K562 (cell line): ENCODE measurements around the gene LGALS12. TPM values are rescaled to one million over a fixed set of nuclear protein-coding genes. Genes with fewer than 3 reads are reported as not detected.

Source experiments
- ATAC-seq: fragments of 200-7000 bp; cut with Tn5 transposase; 3 replicates; pipeline ENCODE4 v1.9.1; 2020; ENCODE audit warnings: moderate library complexity
- BruUV-seq: library from RNA; stranded (reverse); fragments of 400-500 nt; replicated peaks from 2 replicates; lab custom pipeline; 2021; lab: Mats Ljungman, UMichigan
- CTCF ChIA-PET: fragments of 300-600 bp; formaldehyde crosslinking; extraction: SDS; loops from one replicate; lab custom pipeline; 2021; ENCODE audit warnings: low intra/inter-chr PET ratio; lab: Yijun Ruan, JAX
- POLR2A ChIA-PET: fragments of 300-600, 350-650 bp; sonication (Branson Sonifier 250); formaldehyde crosslinking; extraction: SDS; loops from one replicate; lab custom pipeline; 2021; ENCODE audit warnings: antibody characterized with exemption, inconsistent platforms; lab: Yijun Ruan, JAX
- DNase-seq, 4 experiments: peaks; one replicate each; pipeline versions ENCODE4 v3.0.0 to v3.0.0-alpha.2; 2011 to 2018; ENCODE audit warnings: low spot score in 3 of 4, mixed read lengths in 3 of 4; ENCODE audit errors: extremely low read depth in 1 of 4
- FAIRE-seq: peaks from 2 replicates; lab custom pipeline; 2011; peaks lifted over from hg19 to GRCh38; lab: Jason Lieb, UNC
- H2AFZ ChIP-seq: 2 replicates; pipeline ENCODE4 v1.6.0; 2011; ENCODE audit warnings: low read depth, low read length, control low read depth, inconsistent platforms
- H3K27ac ChIP-seq: fragments of 200-600 bp; 3 replicates; pipeline ENCODE4 v1.8.0; 2011; ENCODE audit warnings: low read depth, mild to moderate bottlenecking, control low read depth, inconsistent platforms, low read length, moderate library complexity, mixed read lengths; ENCODE audit errors: extremely low read depth
- H3K27me3 ChIP-seq, 2 experiments: fragments of 300-600 bp in 1 of 2; 2 replicates in 1 of 2; 3 replicates in 1 of 2; pipeline versions ENCODE4 v1.6.0 to v1.8.0; 2011; ENCODE audit warnings: inconsistent platforms in 2 of 2, low read length in 2 of 2, mild to moderate bottlenecking in 1 of 2, mixed read lengths in 1 of 2, moderate library complexity in 1 of 2; ENCODE audit not compliant: control insufficient read depth in 2 of 2, insufficient read depth in 2 of 2
- H3K36me3 ChIP-seq: fragments of 300-600 bp; 3 replicates; pipeline ENCODE4 v1.8.0; 2011; ENCODE audit warnings: mild to moderate bottlenecking, low read length, inconsistent platforms; ENCODE audit not compliant: control insufficient read depth, insufficient read depth
- H3K4me1 ChIP-seq, 2 experiments: fragments of 200-600 bp in 1 of 2; replicated peaks in 1 of 2; 2 replicates in 1 of 2; 3 replicates in 1 of 2; pipeline versions ENCODE4 v1.5.1 to v1.8.0; 2011; ENCODE audit warnings: inconsistent platforms in 2 of 2, low read length in 2 of 2, mild to moderate bottlenecking in 1 of 2, mixed read lengths in 1 of 2, moderate library complexity in 1 of 2; ENCODE audit not compliant: control insufficient read depth in 2 of 2, insufficient read depth in 2 of 2
- H3K4me2 ChIP-seq: 2 replicates; pipeline ENCODE4 v1.6.1; 2011; ENCODE audit warnings: low read length, control low read depth, inconsistent platforms, mixed read lengths; ENCODE audit not compliant: insufficient read depth
- H3K4me3 ChIP-seq: fragments of 200-600 bp; sonication (generic), shearing (Covaris generic); 2 replicates; pipeline ENCODE4 v1.5.1; 2016; ENCODE audit warnings: control low read depth, inconsistent platforms
- H3K79me2 ChIP-seq: fragments of 200-600 bp; 3 replicates; pipeline ENCODE4 v1.8.0; 2011; ENCODE audit warnings: low read length, inconsistent platforms; ENCODE audit not compliant: control insufficient read depth, insufficient read depth
- H3K9ac ChIP-seq, 2 experiments: 2 replicates each; pipeline versions ENCODE4 v1.6.0 to v1.6.1; 2011; ENCODE audit warnings: low read depth in 2 of 2, low read length in 2 of 2, control low read depth in 1 of 2, inconsistent platforms in 1 of 2, mild to moderate bottlenecking in 1 of 2, mixed read lengths in 1 of 2; ENCODE audit not compliant: insufficient read depth in 1 of 2
- H3K9me1 ChIP-seq: one replicate; pipeline ENCODE4 v1.6.0; 2011; ENCODE audit warnings: inconsistent platforms, mild to moderate bottlenecking, low read length, moderate library complexity; ENCODE audit not compliant: control insufficient read depth, insufficient read depth
- H3K9me3 ChIP-seq: replicated peaks from 2 replicates; pipeline ENCODE4 v1.5.1; 2011; ENCODE audit warnings: low read depth, low read length, inconsistent platforms; ENCODE audit not compliant: control insufficient read depth, insufficient read depth
- H4K20me1 ChIP-seq: replicated peaks from 2 replicates; pipeline ENCODE4 v1.6.1; 2011; ENCODE audit warnings: low read length, inconsistent platforms, mixed read lengths; ENCODE audit not compliant: control insufficient read depth, insufficient read depth
- HMGN3 ChIP-seq: IDR thresholded peaks from 2 replicates; pipeline ENCODE4 v1.6.1; 2011; ENCODE audit warnings: borderline replicate concordance, low read depth, mild to moderate bottlenecking, mixed read lengths, low read length; ENCODE audit not compliant: insufficient read length; ENCODE audit errors: extremely low read depth
- ZC3H4 ChIP-seq: sonication (generic); formaldehyde crosslinking; IDR thresholded peaks from 2 replicates; pipeline ENCODE4 v1.9.0; 2021; ENCODE audit warnings: missing genetic modification reagents, borderline replicate concordance
- ZNF511 ChIP-seq: sonication (generic); formaldehyde crosslinking; IDR thresholded peaks from 2 replicates; pipeline ENCODE4 v1.8.0; 2022; ENCODE audit warnings: mild to moderate bottlenecking, missing genetic modification reagents
- WGBS: fragments of 100-300 bp; shearing (Covaris generic); methylation state at CpG from one replicate; pipeline ENCODE4 v1.1.6; 2016; ENCODE audit warnings: low coverage, mixed read lengths; ENCODE audit not compliant: insufficient coverage; ENCODE audit errors: missing lambda C conversion rate; 5-methylcytosine and 5-hydroxymethylcytosine counted together
- in situ Hi-C: fragments of 300-500 bp; cut with MboI; formaldehyde crosslinking; loops from 4 replicates; pipeline ENCODE4 v1.15.0; 2018; ENCODE audit warnings: inconsistent platforms, mixed read lengths
- intact Hi-C: fragments of 100-400 bp; cut with micrococcal nuclease; formaldehyde crosslinking; loops from 2 replicates; pipeline ENCODE4 v1.14.2; 2022
- polyA plus RNA-seq, 8 experiments: library from polyadenylated mRNA; depleted of rRNA in 4 of 8; stranded (reverse) in 5 of 8; unstranded in 3 of 8; fragments of >200 nt; fragmentation: Nextera tagmentation in 2 of 8; fragmentation: Illumina TruSeq in 1 of 8; extraction: Ambion mirVana in 2 of 8; extraction: Trizol in 1 of 8; gene quantifications; 2 replicates each; pipeline versions ENCODE4 v1.2.1 to v1.2.3, GENCODE V29; 2011 to 2014; ENCODE audit warnings: inconsistent platforms in 1 of 8, missing spikeins in 1 of 8
- total RNA-seq, 7 experiments: library from RNA; depleted of rRNA in 6 of 7; stranded (reverse); fragments of >200 nt in 6 of 7; fragmentation: Illumina TruSeq in 2 of 7; extraction: Trizol in 2 of 7; gene quantifications; 2 replicates each; pipeline versions ENCODE4 v1.2.1 to v1.2.3, GENCODE V29; 2011 to 2021; ENCODE audit warnings: low replicate concordance in 1 of 7
- TF ChIP-seq, protein P1 (sequence below): fragments of 250-450 bp; sonication (Bioruptor Pico); IDR thresholded peaks from 2 replicates; pipeline ENCODE4 v1.4.0; 2020; ENCODE audit warnings: mild to moderate bottlenecking, moderate library complexity
- TF ChIP-seq, protein P2 (sequence below), 2 experiments: fragments of 450-650 bp; IDR thresholded peaks; 2 replicates each; pipeline ENCODE4 v1.6.1; 2018; ENCODE audit warnings: mild to moderate bottlenecking in 2 of 2, low read depth in 1 of 2; ENCODE audit not compliant: partially characterized antibody in 2 of 2

LGALS12 gene
- total and polyA plus RNA-seq, 9 of the 15 experiments (the other 6 are each of a cell fraction or from before 2014, with no cell fraction given): 0.66 to 8.0 (median 5.0) TPM

DNA sequence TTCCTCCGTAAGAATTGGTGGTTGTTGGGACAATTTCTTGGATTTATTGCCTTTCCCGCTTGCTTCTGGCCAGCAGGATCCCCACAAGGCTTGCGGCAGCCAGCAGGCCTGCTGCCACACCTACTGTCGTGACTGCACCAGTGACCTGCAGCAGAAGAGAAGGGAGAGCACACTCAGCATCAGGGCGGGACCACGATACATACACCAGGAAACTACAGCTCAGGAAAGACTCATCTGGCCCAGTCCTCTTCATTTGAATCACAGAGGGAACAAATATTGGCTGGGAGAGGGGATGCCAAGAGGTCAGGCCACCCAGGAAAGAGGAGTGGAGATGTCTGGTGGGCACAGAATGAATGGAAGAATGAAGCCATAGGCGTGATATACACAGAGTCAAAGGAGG, 47.0 kb downstream of the LGALS12 start:
- Histone ChIP-seq H3K79me2 (no peaks in the 10 kb centered on the region), H3K27me3 (no peaks in the 10 kb centered on the region), H3K9me1 (no peaks in the 10 kb centered on the region), H3K27ac (no peak overlapping the region), H2AFZ (no peak overlapping the region; the same call in 1 of the 2 replicates), H4K20me1 (no peaks in the 10 kb centered on the region), H3K36me3 (no peaks in the 10 kb centered on the region), H3K4me1 (peaks cover 0 to 17% of the 10 kb centered on the region in 2 experiments; a peak in 4 of 5 replicates), H3K4me3 (no peak overlapping the region), H3K9me3 (no peaks in the 10 kb centered on the region), H3K4me2 (no peak overlapping the region), H3K9ac (no peak overlapping the region)
- CTCF ChIA-PET: no interaction called here
- 41% methylated on average over 6 of the region's 7 CpGs for WGBS
- in situ Hi-C loops: no loop called here
- DNase-seq: no peak
- no peak for FAIRE-seq
- ATAC-seq: no peak
- TF ChIP-seq ZNF511 (CRISPR knock-in tag): no peak
- no peak for TF ChIP-seq HMGN3
- TF ChIP-seq, protein P1, sequence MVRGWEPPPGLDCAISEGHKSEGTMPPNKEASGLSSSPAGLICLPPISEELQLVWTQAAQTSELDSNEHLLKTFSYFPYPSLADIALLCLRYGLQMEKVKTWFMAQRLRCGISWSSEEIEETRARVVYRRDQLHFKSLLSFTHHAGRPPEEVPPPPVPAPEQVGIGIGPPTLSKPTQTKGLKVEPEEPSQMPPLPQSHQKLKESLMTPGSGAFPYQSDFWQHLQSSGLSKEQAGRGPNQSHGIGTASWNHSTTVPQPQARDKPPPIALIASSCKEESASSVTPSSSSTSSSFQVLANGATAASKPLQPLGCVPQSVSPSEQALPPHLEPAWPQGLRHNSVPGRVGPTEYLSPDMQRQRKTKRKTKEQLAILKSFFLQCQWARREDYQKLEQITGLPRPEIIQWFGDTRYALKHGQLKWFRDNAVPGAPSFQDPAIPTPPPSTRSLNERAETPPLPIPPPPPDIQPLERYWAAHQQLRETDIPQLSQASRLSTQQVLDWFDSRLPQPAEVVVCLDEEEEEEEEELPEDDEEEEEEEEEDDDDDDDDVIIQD: no peak
- TF ChIP-seq, protein P2, sequence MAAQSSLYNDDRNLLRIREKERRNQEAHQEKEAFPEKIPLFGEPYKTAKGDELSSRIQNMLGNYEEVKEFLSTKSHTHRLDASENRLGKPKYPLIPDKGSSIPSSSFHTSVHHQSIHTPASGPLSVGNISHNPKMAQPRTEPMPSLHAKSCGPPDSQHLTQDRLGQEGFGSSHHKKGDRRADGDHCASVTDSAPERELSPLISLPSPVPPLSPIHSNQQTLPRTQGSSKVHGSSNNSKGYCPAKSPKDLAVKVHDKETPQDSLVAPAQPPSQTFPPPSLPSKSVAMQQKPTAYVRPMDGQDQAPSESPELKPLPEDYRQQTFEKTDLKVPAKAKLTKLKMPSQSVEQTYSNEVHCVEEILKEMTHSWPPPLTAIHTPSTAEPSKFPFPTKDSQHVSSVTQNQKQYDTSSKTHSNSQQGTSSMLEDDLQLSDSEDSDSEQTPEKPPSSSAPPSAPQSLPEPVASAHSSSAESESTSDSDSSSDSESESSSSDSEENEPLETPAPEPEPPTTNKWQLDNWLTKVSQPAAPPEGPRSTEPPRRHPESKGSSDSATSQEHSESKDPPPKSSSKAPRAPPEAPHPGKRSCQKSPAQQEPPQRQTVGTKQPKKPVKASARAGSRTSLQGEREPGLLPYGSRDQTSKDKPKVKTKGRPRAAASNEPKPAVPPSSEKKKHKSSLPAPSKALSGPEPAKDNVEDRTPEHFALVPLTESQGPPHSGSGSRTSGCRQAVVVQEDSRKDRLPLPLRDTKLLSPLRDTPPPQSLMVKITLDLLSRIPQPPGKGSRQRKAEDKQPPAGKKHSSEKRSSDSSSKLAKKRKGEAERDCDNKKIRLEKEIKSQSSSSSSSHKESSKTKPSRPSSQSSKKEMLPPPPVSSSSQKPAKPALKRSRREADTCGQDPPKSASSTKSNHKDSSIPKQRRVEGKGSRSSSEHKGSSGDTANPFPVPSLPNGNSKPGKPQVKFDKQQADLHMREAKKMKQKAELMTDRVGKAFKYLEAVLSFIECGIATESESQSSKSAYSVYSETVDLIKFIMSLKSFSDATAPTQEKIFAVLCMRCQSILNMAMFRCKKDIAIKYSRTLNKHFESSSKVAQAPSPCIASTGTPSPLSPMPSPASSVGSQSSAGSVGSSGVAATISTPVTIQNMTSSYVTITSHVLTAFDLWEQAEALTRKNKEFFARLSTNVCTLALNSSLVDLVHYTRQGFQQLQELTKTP (IDR thresholded peaks at IDR 0.05; ENCODE audit: low read depth in 1 of 2, partially characterized antibody in 2 of 2): no peak
- no peak for TF ChIP-seq ZC3H4 (CRISPR knock-in tag)
- TF ChIP-seq, all 486 proteins: peak for 0
- intact Hi-C loops: no loop called here
- no TSS peak for BruUV-seq
- POLR2A ChIA-PET: interaction anchor here (1.3 kb wide), 1 partner anchor 9 kb away, joined by 4 read pairs; no protein-coding TSS in a partner anchor
